Kidney capillary endothelial cell (primary cell): Measurements from ENCODE around the gene TSC22D3.

Source experiments
- DNase-seq: peaks from one replicate; pipeline ENCODE4 v3.0.0-alpha.2; 2018; ENCODE audit warnings: low spot score

TSC22D3 gene

GRCh38 chrX:107730991-107731766 lies 44.4 kb downstream of the TSC22D3 start:
- DNase-seq = no peak

DNA sequence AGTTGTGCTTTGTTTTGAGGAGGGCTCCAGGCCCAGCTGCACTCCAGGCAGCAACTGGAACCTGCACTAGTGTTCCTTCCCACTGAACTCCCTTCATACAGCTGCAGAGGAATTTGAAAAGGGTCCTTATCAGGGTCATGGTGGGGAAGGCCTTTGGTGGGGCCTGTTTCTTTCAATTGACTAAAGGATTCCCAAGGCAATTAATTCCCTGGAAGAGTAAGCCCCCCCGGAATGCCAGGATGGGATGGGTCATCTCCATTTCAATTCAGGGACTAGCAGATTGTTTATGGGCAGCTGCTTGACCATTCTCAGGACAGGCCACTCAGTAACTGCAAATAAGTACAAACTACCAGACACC lies 45.3 kb downstream of the TSC22D3 start:
- DNase-seq = no peak

DNA sequence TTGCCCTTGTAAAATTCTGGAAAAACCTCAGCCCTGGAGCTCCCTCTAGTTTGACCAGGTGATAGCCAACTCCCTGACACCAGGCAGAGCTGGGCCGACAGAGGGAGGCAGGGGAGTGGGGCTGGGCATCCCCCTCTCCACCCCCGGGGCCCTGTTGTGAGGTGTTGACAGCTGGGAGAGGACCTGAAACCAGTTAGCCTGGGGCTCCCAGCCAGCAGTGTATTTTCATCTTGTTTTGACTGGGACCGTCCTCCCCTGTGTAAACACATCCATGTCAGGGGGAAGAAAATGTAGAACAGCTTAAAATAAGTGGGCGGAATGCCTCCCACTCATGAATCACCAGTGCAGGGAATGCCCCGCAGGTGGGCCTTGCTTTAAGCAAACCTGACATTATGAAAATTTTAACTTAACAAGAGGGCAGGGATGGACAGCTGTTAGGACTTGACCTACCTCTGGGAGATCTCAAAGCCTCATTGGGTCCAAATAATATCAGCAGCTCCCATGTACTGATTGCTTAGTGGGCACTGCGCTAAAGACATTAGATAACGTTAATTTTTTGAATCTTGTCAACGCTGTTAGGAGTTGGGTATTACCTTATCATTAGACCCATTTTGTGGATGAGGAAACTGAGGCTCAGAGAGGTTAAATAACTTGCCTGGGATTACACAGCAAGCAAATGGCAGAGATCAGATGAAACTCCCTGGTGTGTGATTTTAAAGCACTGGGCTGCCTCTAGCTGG lies 45.9 kb downstream of the TSC22D3 start:
- DNase-seq = no peak

DNA sequence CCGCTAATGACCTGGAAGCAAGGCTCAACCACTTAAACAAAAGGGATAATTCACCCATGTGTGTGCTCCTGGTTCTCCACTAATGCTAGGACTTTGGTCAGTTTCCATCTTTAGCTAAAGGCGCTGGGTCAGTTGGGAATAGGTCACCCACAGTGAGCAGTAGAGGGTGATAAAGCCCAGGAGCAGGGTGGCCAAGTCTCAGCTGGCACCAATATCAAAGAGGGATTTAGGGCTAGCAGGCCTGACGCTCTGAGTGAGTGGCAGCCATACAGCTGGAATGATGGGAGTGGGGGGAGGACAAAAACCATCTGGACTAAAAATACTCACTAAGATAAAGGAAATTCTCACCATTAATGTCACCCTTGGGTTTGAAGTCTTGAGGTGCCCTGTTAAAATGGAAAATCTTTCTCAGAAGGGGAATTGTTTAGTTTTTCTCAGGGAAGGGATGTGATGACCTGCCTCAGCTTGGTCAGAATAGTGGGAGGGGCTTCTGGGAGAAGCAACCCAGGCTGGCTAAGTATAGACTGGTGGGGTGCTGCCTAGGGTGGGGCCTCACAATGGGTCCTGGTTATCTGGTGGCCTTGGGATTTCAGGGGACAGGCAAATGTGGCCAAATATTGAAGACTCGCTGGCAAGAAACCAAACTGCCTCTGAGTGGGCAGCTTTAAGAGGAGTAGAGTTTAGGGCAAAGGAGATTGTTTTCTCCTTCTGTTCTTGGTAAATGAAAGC lies 47.1 kb downstream of the TSC22D3 start:
- no peak for DNase-seq

- no peak for DNase-seq
Observed at GRCh38 chrX:107726816-107727534, 48.6 kb downstream of the TSC22D3 start.

GRCh38 chrX:107725761-107726555 lies 49.6 kb downstream of the TSC22D3 start:
- no peak for DNase-seq

DNA sequence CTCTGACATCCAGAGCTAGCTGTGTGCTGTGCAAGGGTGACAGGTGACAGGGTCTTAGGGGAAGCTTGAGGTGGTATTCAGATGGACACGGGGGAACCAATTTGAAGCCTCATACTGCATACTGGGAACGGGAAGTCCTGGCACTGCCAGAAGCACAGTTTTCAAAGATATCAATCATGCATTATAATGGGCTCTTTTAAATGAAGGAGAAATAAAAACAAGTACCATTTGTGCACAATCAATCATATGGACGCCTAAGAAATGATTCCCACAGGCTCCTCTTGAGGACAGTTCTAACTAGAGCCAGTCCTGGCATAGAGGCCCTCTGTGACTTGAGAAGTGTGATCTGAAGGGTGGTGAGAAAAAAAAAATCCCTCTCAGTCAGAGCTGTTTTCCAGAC lies 50.9 kb downstream of the TSC22D3 start:
- DNase-seq = no peak

GRCh38 chrX:107723511-107723910 lies 52.1 kb downstream of the TSC22D3 start:
- no peak for DNase-seq

DNA sequence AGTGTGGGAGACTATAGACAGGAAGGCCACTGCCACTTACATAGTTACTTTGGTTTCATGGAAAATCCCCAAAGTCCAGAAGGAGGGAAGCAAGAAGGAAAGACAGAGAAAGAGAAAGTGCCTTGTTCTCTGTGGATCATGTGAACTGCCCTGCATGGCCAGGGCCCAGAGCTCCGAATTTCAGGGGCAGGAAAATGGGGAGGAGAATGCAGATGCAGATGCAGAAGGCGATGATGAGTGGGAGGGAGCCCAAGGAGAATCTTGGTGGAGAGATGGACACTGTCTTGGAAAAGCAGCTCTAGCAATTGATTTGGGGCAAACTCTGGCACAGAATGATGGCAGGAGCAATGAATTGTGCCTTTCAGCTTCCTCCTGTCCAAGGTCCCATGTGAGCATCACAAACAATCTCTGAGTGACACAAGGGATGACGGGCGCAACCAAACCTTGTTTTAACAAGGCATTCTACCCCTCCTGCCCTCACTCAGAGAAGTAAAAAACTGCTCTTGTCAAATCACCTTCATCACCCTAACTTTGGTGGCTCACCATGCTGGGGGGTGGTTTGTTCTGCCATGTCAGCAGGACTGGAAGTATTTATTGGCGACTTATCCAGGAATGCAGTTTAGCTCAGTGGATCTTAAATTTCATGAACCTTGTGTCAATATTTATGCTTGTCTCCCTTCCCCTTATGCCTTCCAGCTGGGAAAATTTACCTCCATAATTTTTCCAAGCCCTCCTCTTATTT lies 53.5 kb downstream of the TSC22D3 start:
- DNase-seq = no peak

- DNase-seq = no peak
Observed at GRCh38 chrX:107721318-107721717, 54.3 kb downstream of the TSC22D3 start.

DNA sequence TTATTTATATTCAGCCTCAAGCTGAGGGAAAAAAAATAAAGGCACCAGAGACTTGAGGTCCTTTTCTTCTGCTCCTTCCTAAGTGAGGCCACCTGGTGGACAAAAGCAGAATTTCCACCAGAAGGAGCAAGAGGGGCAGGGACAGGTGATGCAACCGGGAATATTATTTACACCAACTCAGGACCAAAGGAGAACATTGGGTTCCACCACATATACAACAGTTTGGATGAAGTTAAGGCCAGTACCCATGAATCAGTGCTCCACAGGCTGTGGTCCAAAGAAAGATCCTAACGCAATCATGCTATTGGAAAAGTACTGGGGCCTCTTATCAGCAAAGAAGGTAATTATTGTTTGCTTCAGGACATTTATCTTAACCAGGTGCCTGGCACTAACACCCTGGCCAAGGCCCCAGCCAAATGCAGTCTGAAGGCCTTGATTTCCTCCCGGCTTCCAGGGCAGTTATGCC lies 57.4 kb downstream of the TSC22D3 start:
- DNase-seq = peak; percentile 65

DNA sequence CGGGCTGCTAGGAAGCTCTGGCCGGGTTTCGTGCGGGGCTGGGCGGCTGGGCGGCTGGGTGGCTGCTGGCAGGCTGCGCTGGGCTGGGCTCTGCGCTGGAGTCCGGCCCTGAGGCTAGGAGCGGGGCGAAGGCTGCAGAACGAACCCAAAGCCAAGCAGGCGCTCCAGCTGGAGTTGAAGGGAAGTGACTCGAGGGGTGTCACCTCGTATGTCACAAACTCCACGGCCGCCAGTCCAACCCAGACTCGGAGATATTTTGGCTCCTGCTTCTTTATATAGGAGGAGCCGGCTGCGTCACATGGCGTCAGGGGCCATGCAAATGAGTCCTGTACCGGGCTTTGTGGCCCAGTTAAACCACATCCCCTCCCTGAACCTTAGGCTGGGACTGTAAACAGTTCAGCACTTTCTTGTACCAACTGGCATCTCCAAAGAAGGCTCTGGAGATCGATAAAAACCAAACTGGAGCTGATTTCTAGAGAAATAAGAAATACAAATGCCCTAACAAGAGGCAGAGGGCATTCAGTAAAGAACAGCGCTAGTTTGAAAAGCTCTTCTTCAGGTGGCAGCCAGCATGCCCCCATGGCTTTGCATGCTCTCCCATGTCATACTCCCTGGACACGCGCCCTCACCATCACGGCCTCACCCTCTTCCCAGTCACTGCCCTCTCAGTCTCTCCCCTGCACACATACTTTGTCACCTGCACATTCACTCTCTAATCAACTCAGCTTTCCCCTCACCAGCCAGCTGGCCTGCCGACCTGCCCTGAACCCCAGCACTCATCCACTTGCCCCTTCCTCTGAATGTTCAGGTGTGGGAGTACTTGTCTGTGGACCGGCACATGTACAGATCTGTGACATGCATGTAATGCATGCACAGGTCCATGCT lies 58.5 kb downstream of the TSC22D3 start:
- DNase-seq = peak; percentile 54

- no peak for DNase-seq
Observed at GRCh38 chrX:107716118-107716684, 59.4 kb downstream of the TSC22D3 start.

GRCh38 chrX:107715331-107716117 lies 60.1 kb downstream of the TSC22D3 start:
- no peak for DNase-seq

GRCh38 chrX:107714206-107714891 lies 61.2 kb downstream of the TSC22D3 start:
- no peak for DNase-seq

GRCh38 chrX:107713543-107714205 lies 61.9 kb downstream of the TSC22D3 start:
- DNase-seq = no peak

DNA sequence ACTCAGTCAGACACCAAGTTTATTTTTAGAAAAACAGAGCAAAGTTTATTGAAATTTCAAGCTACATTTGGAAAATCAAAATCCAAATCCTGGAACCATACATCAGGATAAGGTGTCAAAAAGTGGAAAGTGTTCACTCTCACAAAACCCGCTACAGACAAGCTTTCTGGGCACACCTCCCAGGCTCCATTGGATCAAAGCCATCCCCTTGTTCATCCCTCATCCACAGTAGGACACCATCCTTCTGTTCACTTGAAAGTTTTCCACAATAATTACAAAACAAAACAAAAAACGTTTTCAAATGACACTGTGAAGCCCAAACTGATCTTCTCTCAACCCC lies 62.4 kb downstream of the TSC22D3 start:
- no peak for DNase-seq
